OCI-LY3 (cell line): Measurements from ENCODE around the gene CLEC4M.

ENCODE experiments used
- CTCF ChIP-seq: fragments of 200-600, 300-600 bp; sonication (generic); IDR thresholded peaks from 2 replicates; pipeline ENCODE4 v1.5.1; 2014; ENCODE audit warnings: antibody characterized with exemption, low read length, low read depth
- EZH2phosphoT487 ChIP-seq: fragments of 200-600 bp; shearing (Covaris generic); IDR thresholded peaks from 2 replicates; pipeline ENCODE4 v1.6.1; 2018; ENCODE audit warnings: antibody characterized with exemption, mixed run types, low read depth

DNA sequence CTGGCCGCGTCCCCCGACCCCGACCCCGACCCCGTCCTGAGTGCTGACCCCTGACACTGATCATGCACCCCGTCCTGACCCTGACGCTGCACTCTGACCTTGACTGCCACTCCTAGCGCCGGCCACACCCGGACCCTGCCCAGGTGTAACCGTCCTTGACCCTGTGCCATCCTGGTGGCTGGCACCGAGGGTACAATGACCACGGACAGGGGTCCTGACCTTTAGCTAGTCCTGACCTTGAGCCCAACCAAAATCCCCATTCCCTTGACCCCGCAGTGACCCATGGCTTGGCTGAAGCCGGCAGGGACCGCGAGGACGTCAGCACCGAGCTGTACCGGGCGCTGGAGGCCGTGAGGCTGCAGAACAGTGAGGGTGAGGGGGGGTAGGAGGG is 25.9 kb downstream of the CLEC4M start:
- TF ChIP-seq CTCF, result no peak
- no peak for TF ChIP-seq EZH2phosphoT487
